Ammon's horn (tissue), 1 donor: ENCODE results near the gene TMEM35A.
"Not testable (repeated sequence)": the region's sequence is repeated elsewhere in the genome, so short reads cannot be mapped to it uniquely, and the experiment has no call there.

Source experiments
- DNase-seq: peaks from one replicate; pipeline ENCODE4 v3.0.0-alpha.2; 2016; ENCODE audit warnings: low spot score

TMEM35A gene, protein sequence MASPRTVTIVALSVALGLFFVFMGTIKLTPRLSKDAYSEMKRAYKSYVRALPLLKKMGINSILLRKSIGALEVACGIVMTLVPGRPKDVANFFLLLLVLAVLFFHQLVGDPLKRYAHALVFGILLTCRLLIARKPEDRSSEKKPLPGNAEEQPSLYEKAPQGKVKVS

DNA sequence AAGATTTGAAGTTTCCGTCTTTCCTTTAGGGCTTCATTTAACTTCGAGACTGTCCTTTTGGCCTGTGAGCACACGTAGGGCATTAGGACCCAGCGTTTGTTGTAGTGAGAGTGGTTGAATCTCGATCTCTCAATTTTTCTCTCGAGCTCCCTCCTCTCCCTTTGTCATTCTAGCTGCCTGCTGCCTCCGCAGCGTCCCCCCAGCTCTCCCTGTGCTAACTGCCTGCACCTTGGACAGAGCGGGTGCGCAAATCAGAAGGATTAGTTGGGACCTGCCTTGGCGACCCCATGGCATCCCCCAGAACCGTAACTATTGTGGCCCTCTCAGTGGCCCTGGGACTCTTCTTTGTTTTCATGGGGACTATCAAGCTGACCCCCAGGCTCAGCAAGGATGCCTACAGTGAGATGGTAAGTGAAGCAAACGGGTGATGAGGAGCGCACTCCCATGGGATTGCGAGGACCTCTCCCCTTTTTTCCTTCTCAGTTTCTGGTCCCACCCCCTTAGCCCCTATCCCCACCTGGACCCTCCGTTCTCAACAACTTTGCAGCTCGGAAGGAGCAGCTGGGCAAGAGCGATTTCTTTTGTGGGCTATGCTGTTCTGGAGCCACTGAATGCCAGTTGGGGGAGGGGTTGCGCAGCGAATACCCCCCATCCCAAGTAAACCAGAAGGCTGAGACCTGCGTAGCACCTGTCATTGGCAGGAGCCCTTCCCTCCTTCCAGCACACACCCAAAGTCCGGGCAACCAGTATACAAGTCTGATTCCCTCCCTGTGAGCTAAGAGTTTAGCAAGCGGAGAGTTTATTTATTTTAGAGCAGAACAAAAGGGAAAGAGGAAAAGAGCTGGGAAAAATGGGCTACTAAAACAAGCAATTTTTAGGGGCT, at the start of gene TMEM35A:
TSS of gene TMEM35A (plus strand) at position 164 of the 883 bp plus-strand sequence. CDS start at position 288, 124 bp downstream.
- DNase-seq: peak; percentile 65

DNA sequence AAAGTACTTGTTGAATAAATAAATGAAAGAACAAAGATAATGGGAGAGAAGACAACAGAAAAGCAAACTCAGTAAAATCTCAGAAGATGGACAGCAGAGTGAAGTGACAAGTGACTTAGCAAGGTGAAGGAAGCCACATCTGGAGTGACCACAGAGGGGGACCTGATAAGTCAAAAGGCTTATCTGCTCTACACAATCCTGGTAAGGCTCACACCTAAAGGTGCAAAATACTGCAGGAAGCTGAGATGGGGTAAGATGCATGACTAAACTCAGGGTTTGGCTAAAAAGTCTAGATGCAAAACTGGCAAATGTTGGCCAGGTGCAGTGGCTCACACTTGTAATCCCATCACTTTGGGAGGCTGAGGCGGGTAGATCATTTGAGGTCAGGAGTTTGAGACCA, 49.0 kb upstream of the TMEM35A start:
- no peak for DNase-seq

DNA sequence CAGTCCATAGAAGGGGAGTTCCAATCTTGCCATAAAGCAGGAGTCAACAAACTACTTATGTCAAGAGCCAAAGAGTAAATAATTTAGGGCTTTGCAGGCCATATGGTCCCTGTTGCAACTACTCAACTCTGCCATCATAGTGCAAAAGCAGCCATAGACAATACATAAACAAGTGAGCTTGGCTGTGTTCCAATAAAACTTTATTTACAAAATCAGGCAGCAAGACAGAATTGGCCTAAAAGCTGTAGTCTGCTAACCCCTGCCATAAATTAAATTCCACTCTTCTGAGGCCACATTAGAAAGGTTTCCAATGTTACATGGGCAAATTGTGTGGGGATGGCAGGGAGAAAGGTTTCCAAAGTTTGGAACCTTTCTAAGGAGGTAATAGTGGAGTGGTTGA, 41.4 kb upstream of the TMEM35A start:
- DNase-seq: no peak

DNA sequence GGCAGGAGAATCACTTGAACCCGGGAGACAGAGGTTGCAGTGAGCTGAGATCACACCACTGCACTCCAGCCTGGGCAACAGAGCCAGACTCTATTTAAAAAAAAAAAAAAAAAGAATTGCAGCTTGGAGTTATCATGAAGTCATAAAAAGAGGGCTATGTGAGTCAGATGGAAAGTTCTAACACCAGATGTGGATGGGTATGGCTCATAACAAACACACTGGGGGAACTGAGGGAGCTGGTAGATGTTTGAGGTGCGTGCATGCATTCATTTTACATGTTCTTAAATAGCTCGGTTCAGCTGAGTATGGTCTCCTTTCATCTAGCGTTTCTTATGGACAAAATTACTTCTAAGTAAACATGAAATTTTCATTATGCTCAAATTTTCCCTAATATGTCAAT, 38.5 kb upstream of the TMEM35A start:
- DNase-seq: no peak

DNA sequence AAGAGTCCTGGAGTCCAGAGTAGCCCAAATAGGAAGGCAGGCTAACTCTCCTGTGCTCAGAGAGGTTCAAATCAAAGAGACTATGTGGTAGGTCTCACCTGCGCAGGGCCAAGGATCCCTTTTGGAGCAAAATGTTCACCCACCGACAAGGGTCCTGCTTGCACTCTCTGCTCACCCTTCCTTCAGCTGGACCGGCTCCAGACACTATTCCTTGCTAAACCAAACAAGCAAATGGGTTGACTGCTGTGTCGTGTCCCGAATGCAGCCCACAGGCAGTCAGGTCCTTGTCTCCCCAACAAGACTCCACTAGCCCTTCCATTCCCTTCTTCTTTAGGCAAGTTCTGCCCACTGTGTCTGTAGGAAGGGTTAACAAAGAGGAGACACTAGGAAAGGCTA, 27.5 kb upstream of the TMEM35A start:
- no peak for DNase-seq

DNA sequence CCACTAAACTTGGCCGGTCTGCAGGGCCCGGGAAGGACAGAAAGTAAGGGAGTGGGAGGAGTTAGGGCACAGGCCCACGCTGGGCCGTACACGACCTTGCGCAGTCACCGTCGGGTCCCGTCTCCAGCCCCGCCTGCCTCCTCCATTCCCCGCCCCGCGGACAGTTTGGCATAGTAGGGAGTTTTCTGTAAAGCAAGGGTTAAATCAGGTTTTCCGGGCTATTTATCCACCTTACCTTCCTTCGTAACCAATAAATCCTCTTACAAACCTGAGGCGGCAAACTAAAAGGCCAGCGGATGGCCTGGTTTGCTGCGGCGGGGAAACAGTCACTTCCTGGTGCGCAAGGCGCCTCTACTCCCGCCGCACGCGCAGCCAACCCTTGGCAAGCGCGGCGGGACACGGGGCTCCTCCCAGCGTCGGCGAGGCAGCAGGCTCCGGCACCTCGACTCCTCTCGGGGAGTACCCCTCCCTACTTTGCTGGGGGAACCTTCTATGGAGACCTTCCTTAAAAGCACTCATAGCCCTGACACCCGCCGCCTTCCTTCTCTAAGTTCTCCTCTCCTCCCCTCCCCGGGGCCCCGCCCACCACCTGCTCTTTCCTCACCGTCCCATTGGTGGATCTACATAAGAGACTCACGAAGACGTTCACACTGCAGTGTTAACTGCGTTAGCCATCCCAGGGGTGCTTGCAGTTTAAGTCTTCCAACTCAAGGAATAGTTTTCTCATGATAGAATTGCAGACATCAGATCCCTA, 27.0 kb upstream of the TMEM35A start, which contains the start of gene TRMT2B:
TSS of gene TRMT2B (minus strand) at position 563 of the 754 bp plus-strand sequence. CDS start 9,822 bp downstream, outside the sequence.
- DNase-seq: peak; percentile 77

DNA sequence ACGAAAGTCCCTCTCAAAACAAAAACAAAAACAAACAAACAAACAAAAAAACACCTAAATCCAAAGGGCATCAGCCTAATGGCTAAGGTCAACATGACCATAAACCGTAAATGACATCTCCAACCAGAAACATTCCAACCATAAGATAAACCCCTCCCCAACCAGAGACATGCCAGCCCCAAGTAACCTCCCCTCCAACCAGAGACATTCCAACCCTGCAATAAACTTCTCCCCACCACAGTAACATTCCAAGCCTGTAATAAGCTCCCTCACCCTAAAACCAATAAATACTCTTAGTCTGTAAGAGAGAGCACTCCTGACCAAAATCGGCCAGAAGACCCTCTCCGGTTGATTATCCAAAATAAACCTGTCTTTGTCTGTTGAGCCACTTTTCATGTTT, 22.1 kb upstream of the TMEM35A start:
- not testable (repeated sequence) for DNase-seq

DNA sequence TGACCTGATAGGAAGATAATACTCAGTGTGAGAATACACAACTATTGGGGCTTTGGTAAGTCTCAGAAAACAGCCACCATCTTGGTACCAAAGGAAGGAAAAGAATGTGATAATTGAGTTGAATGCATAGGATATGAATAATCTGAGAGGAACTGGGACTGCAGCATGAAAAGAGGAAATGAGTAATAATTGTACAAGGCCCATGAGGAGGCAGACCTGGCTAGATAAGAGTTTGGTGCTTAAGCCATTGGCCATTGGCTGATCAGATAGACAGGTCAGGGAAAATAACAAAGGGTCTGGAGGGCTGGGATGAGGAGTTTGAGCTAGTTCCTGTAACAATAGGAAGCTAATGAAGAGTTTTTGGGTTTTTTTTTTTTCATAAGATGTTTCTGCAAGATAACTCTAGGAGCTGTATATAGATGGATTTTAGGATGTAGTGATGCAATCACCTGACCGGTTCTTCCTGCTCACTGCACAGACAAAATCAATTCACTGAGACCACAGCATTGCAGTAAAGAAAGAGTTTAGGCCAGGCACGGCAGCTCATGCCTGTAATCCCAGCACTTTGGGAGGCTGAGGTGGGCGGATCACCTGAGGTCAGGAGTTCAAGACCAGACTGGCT, 21.5 kb upstream of the TMEM35A start:
- DNase-seq: no peak

DNA sequence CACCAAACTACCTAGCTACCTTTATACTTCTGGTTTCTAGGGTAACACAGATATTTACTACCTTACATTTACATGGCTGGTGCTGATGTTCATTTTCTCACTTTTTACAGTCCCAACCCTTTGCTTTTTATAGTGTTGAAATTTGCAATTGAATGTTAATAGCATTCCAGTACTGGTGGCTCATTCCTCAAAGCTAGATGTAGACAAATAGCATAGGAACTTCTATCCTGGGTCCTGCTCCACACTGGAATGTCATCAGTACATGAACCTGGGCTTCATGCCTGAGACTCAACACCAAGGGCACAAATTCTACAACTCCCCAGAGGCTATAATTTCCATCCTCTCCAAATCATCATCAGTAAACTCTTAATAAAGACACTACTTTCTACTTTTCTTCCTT, 16.5 kb upstream of the TMEM35A start:
- no peak for DNase-seq

DNA sequence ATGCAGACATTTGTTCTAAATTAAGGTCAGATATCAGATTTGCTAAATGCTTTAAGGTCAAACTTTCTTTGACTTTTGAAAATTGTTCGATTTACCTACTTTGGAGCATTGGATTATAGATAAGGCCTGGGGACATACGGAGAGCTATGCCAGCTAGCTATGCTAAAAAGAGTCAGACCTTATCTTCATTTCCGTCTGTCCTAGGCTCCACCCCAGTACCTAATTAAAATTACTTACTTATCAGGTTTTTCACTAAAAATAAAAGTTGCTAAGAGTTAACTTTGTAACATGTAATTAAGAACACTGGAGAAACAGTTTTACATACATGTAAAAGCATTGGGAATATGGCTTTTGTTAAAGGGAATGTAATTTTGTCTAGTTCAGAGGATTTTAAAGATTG, 7.1 kb upstream of the TMEM35A start:
- DNase-seq: no peak

DNA sequence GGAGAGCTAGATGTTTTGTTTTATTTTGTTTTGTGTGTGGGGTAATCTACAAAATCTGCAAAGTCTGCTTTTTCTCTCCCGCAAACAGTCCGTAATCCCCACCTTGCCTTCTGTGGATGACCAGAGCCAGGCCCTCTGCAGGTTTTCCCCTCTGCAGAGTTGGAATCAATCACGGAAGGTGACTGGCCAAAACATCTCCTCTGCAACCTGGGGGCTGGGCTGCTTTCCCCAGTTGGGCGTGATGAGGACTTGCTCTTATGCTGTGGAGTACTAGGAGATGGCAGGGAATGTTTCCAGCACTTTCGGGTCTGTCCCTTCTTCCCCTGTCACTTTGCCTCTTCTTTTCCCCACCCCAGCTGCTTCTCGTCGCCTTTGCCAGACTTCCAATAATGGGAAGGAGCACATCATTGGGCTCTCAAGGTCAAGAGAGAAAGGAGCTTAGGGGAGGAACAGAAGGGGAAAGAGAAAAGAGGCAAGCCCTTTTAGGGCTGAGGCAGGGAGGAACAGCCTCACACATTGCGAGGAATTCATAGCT, 1.1 kb downstream of the TMEM35A start:
- peak; percentile 10 for DNase-seq

DNA sequence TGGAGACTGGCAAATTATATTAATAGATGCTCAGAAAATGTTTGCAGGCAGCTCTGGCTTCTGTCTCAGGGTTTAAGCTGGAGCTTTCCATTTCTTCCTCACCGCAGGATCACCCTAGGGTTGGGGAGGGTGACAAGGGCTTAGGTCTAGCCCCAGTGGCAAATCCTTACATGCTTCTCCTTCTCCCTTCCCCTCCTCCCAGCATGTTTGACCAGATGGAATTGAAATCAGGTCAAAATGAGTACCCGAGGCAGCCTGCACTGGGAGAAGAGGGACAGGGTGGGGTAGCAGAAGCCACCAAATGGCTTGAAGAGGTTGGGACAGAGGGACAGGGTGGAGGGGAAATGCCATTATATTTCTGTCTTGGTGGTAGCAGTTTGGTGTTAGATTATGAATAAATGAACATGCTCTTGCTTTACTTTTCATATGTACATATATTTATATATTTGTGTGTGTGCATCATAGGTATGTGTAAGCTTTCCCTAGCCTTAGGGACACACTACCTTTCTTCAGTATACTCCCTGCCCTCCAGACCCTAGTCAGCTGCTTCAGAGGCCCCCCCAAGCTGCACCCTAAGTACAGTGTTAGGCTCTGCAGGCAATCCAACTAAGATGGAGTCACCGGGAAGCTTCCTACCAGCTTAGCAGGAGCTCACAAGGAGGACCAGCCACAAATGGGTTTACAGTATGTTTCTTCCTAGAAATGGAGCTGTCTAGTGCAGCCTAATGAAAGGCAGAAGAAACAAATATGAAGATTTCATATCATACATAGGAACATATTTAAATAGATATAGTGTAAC, 1.8 kb downstream of the TMEM35A start:
- DNase-seq: no peak

DNA sequence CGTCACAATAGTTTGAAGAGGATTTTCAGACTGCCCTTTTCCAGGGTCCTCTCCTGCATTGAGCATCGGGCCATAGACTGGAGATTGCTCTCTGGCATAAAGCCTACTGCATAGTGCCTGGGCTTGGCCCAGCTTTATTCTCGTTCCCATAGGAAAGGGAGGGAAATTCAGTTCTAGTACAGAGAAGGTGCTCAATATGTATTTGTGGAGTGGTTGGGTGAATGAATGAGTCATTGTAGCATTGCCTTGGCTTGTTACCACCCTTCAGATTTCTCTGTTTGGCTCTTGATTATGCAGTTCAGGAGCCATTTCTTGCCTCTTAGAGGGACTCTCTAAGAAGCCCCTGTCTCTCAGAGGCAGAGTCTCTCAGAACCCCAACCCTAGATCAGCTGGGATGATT, 2.6 kb downstream of the TMEM35A start:
- DNase-seq: no peak

DNA sequence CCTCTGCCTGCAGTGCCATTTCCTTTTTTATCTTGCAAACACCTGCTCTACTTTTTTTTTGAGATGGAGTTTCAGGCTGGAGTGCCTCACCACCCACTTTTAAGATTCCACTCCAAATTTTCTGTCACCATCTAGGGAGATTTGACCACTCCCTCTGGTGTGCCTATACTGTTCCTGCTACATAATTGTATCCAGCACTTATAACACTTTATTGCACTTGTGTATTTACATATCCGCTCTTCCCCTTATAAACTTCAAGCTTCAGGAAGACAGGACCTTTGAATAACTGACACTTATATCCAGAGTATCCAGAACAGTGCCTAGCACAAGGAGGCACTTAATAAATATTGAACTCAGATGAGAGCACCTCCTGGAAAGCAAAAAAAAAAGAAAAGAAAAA, 13.1 kb downstream of the TMEM35A start:
- DNase-seq: no peak

DNA sequence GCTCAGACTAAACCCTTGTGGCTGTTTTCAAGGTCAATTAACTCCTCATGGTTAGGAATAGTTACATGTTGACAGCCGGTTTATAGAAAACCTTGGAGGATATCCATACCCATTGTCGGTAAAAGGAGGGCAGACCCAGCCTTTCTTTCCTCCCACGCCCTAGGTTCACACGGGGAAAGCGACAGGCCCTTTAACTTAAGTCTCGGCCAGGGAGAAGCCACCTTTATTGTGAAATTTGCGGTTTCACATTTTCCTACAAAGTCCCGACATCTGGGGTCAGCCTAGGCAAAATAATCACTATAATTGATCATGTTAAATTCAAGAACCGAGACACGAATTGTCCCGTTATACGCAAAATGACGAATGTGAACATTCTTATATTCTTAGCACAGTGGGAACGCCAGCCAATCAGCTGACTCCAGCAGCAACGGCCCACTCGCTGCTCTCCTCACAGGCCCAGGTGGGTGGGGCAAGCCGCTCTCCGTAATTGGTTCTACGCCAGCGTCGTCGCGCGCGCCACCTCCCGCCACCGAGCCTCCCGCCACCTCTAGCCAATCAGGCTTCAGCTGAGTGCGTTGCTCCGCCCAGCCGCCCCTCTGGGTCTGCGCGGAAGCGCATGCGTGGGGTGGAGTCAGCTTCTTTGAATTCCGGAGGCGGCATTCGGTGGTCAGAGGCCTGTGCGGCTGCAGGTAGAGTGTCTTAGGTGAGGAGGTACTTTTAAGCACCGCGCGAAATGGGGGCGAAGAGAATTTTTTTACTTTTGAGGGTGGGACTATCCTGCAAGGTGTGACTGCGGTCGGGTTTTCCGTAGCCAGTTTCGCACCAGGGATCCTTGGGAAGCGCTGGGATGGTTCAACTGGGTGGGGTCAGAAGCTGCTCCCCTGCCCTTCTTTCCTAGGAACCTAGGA, 19.1 kb downstream of the TMEM35A start, which contains the start of gene CENPI:
TSS of gene CENPI (plus strand) at position 659 of the 908 bp plus-strand sequence. CDS start 2,867 bp downstream, outside the sequence.
- DNase-seq: peak; percentile 94

DNA sequence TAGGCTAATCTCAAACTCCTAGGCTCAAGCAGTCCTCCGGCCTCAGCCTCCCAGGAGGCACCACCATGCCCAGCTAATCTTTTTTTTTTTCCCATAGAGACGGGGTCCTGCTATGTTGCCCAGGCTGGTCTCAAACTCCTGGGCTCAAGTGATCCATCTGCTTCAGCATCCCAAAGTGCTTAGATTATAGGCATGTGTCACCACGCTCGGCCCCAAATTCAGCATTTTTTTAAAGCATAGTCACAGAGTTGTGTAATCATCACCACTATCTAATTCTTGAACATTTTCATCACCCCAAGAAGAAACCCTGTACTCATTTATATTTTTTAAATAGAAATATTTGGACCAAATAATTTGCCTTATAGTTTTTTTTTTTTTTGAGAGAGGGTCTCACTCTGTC, 29.6 kb downstream of the TMEM35A start:
- DNase-seq: no peak

DNA sequence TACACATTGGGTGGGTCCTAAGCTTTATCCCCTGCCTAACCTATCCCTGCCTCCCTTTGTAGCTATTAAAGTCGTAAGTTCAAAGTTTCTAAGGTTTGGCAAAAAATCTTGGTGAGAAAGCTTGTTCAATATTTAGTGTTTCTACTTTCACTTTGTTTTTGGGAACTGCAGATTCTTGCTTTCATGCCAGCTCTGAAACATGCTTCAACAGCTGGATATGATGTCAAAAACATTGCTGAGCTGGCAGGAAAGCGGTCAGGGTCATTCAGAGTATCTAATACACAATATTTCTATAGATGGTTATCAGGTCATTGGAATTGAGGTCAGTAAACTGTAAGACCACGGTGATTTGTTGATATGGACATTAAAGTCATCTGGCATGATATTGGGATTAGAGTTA, 39.0 kb downstream of the TMEM35A start:
- DNase-seq: no peak

DNA sequence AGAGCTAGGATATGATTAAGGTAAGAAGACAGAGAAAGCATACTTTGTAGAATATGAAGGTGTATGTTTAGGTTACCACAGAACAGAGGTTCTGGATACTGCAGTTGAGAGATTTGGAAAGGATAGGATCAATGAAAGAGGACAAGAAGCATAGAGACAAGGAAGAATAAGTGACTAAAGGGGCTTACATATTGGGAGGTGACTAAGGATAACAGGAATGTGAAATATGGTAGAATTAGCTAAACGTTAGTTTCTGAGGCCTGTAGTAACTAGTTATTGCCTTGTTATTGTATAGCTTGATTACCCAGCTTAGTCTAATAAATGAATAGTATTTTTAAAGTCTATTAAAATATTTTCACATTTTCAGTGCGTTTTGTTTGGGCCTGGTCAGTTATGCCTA, 57.6 kb downstream of the TMEM35A start:
- DNase-seq: no peak
